GM12878 (cell line): Measurements from ENCODE around the gene CDC42SE2.

Experiments used
- CBX5 ChIP-seq: sonication (generic); IDR thresholded peaks from 2 replicates; pipeline ENCODE4 v1.6.1; 2016; ENCODE audit warnings: low read depth, moderate library complexity, mild to moderate bottlenecking, inconsistent platforms
- CTCF ChIP-seq, 3 experiments: IDR thresholded peaks in 2 of 3; conservative IDR thresholded peaks in 1 of 3; 2 replicates each; pipeline ENCODE4 v1.5.1; 2011; ENCODE audit warnings: low read depth in 3 of 3, low read length in 3 of 3, mild to moderate bottlenecking in 3 of 3, control low read depth in 2 of 3, moderate library complexity in 2 of 3, inconsistent platforms in 1 of 3, mixed read lengths in 1 of 3; ENCODE audit not compliant: control insufficient read depth in 2 of 3, insufficient read depth in 1 of 3; ENCODE audit errors: extremely low read depth in 1 of 3
- EZH2 ChIP-seq: IDR thresholded peaks from 2 replicates; pipeline ENCODE4 v1.6.1; 2012; ENCODE audit warnings: low read depth, mild to moderate bottlenecking, control low read depth, inconsistent platforms, low read length, borderline replicate concordance; ENCODE audit not compliant: control insufficient read depth
- HDAC6 ChIP-seq: fragments of 200-600 bp; sonication (generic); IDR thresholded peaks from one replicate; pipeline ENCODE4 v1.8.0; 2017; ENCODE audit warnings: antibody characterized with exemption; ENCODE audit not compliant: unreplicated experiment
- JUNB ChIP-seq: IDR thresholded peaks from 2 replicates; pipeline ENCODE4 v1.6.1; 2016; ENCODE audit warnings: antibody characterized with exemption, mild to moderate bottlenecking
- POLR2A ChIP-seq: IDR thresholded peaks from 2 replicates; pipeline ENCODE4 v1.6.1; 2011; ENCODE audit warnings: low read depth, mild to moderate bottlenecking, low read length
- POLR2AphosphoS2 ChIP-seq: IDR thresholded peaks from 2 replicates; pipeline ENCODE4 v1.6.1; 2011; ENCODE audit warnings: low read depth, mild to moderate bottlenecking, low read length, improper control_type of control experiment, moderate library complexity
- REST ChIP-seq: IDR thresholded peaks from 2 replicates; pipeline ENCODE4 v1.6.1; 2012; ENCODE audit warnings: mild to moderate bottlenecking, low read depth, low read length
- TCF12 ChIP-seq: IDR thresholded peaks from 2 replicates; pipeline ENCODE4 v1.6.1; 2011; ENCODE audit warnings: low read depth, mild to moderate bottlenecking, low read length

GRCh38 chr5:131323378-131323777, 59.5 kb downstream of the CDC42SE2 start:
- TF ChIP-seq REST (no peak), HDAC6 (no peak), POLR2A (no peak), CBX5 (no peak), TCF12 (no peak), POLR2AphosphoS2 (no peak), JUNB (no peak), EZH2 (no peak), CTCF (IDR thresholded peaks at IDR 0.05 in 2 of 3, conservative IDR thresholded peaks at IDR 0.05 in 1 of 3; ENCODE audit: control insufficient read depth in 2 of 3, extremely low read depth in 1 of 3, insufficient read depth in 1 of 3, low read depth in 3 of 3, low read length in 3 of 3) (no peak)
